Duodenal mucosa (tissue), 2 donors: Measurements from ENCODE around the gene COPB1.

ENCODE experiments used
- H3K27ac ChIP-seq: one replicate; pipeline ENCODE4 v1.7.0; 2013; ENCODE audit warnings: low read depth, low read length
- H3K27me3 ChIP-seq, 2 donors: one replicate each; pipeline ENCODE4 v1.7.0; 2013; ENCODE audit warnings: low read length in 2 of 2, control low read depth in 1 of 2; ENCODE audit not compliant: insufficient read depth in 2 of 2, control insufficient read depth in 1 of 2
- H3K36me3 ChIP-seq, 2 donors: one replicate each; pipeline ENCODE4 v1.7.0; 2013; ENCODE audit warnings: low read length in 2 of 2, control low read depth in 1 of 2; ENCODE audit not compliant: insufficient read depth in 2 of 2, control insufficient read depth in 1 of 2
- H3K4me1 ChIP-seq, 2 donors: one replicate each; pipeline ENCODE4 v1.7.0; 2013; ENCODE audit warnings: low read length in 2 of 2, control low read depth in 1 of 2; ENCODE audit not compliant: insufficient read depth in 2 of 2, control insufficient read depth in 1 of 2
- H3K4me3 ChIP-seq, 2 donors: one replicate each; pipeline ENCODE4 v1.7.0; 2013; ENCODE audit warnings: low read length in 2 of 2, low read depth in 1 of 2
- H3K9ac ChIP-seq, 2 donors: one replicate each; pipeline ENCODE4 v1.7.0; 2013; ENCODE audit warnings: low read length in 2 of 2, low read depth in 1 of 2
- H3K9me3 ChIP-seq, 2 donors: one replicate each; pipeline ENCODE4 v1.7.0; 2013; ENCODE audit warnings: low read length in 2 of 2, control low read depth in 1 of 2; ENCODE audit not compliant: control insufficient read depth in 1 of 2

COPB1 gene

GRCh38 chr11:14417186-14417585 is 82.4 kb downstream of the COPB1 start:
- H3K27me3 ChIP-seq: no peaks in the 10 kb centered on the region
- H3K36me3 ChIP-seq: no peaks in the 10 kb centered on the region
- H3K27ac ChIP-seq: no peak overlapping the region
- H3K4me1 ChIP-seq: no peaks in the 10 kb centered on the region
- no peak overlapping the region for H3K4me3 ChIP-seq
- no peak overlapping the region for H3K9ac ChIP-seq
- H3K9me3 ChIP-seq: no peaks in the 10 kb centered on the region

GRCh38 chr11:14414470-14415461 is 84.8 kb downstream of the COPB1 start:
- H3K4me3 ChIP-seq: no peak overlapping the region
- no peaks in the 10 kb centered on the region for H3K27me3 ChIP-seq
- H3K4me1 ChIP-seq: no peaks in the 10 kb centered on the region
- H3K9ac ChIP-seq: no peak overlapping the region
- H3K27ac ChIP-seq: no peak overlapping the region
- H3K9me3 ChIP-seq: no peaks in the 10 kb centered on the region
- no peaks in the 10 kb centered on the region for H3K36me3 ChIP-seq

GRCh38 chr11:14413307-14414069 is 86.1 kb downstream of the COPB1 start:
- Histone ChIP-seq H3K36me3 (no peaks in the 10 kb centered on the region), H3K4me3 (no peak overlapping the region), H3K4me1 (no peaks in the 10 kb centered on the region), H3K9me3 (no peaks in the 10 kb centered on the region), H3K27me3 (no peaks in the 10 kb centered on the region), H3K9ac (no peak overlapping the region), H3K27ac (no peak overlapping the region)

- no peaks in the 10 kb centered on the region for H3K36me3 ChIP-seq
- H3K4me3 ChIP-seq: no peak overlapping the region
- no peaks in the 10 kb centered on the region for H3K4me1 ChIP-seq
- no peak overlapping the region for H3K9ac ChIP-seq
- H3K27me3 ChIP-seq: no peaks in the 10 kb centered on the region
- H3K9me3 ChIP-seq: no peaks in the 10 kb centered on the region
- H3K27ac ChIP-seq: no peak overlapping the region
Observed at GRCh38 chr11:14411818-14412217, 87.8 kb downstream of the COPB1 start.

GRCh38 chr11:14409891-14410290 is 89.7 kb downstream of the COPB1 start:
- Histone ChIP-seq H3K27ac (no peak overlapping the region), H3K36me3 (no peaks in the 10 kb centered on the region), H3K4me3 (no peak overlapping the region)

GRCh38 chr11:14408612-14409011 is 91.0 kb downstream of the COPB1 start:
- H3K27me3 ChIP-seq: no peaks in the 10 kb centered on the region
- H3K9ac ChIP-seq: no peak overlapping the region
- no peaks in the 10 kb centered on the region for H3K4me1 ChIP-seq
- no peak overlapping the region for H3K4me3 ChIP-seq
- no peak overlapping the region for H3K27ac ChIP-seq
- no peaks in the 10 kb centered on the region for H3K9me3 ChIP-seq
- H3K36me3 ChIP-seq: no peaks in the 10 kb centered on the region

More at GRCh38 chr11:14409891-14410290, 89.7 kb downstream of the COPB1 start:
- H3K9me3 ChIP-seq: no peaks in the 10 kb centered on the region
- no peaks in the 10 kb centered on the region for H3K4me1 ChIP-seq
- H3K9ac ChIP-seq: no peak overlapping the region
- H3K27me3 ChIP-seq: no peaks in the 10 kb centered on the region
